GM19467 (cell line): ENCODE results near the gene EML5.
A peak's percentile ranks its signal among the peaks of the same experiment; 100 is the strongest.
"Not testable (repeated sequence)": the region's sequence is repeated elsewhere in the genome, so short reads cannot be mapped to it uniquely, and the experiment has no call there.

Source experiments
- ATAC-seq: cut with Tn5 transposase; IDR thresholded peaks from one replicate; pipeline ENCODE4 v1.9.1; 2021; ENCODE audit warnings: mild to moderate bottlenecking, moderate library complexity; ENCODE audit not compliant: unreplicated experiment

EML5 gene

GRCh38 chr14:88792473-88793258 lies at the start of gene EML5:
Gene EML5, minus strand, starts transcription at chr14:88792953. Its CDS starts 450 bp downstream, at chr14:88792503.
- ATAC-seq: peak; percentile 94

DNA sequence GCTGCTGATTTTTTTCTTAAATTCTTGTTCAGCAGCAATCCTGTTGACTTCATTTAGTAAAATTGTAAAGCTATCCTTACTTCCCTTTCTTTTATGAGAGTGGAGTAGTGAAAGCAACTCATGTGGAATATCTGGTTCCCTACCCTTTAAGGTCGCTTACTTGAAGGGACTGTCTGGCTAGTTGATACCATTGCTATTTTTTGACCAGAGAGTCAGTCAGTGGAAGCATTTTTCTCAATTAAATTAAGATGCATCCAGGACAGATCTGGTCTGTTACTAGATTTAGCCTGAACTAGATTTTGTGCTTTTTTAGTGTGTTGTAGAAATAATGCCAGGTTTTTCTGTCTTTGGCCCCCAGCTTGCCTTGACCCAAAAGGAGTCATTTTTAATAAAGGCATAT lies 49.7 kb upstream of the EML5 start:
- no peak for ATAC-seq

DNA sequence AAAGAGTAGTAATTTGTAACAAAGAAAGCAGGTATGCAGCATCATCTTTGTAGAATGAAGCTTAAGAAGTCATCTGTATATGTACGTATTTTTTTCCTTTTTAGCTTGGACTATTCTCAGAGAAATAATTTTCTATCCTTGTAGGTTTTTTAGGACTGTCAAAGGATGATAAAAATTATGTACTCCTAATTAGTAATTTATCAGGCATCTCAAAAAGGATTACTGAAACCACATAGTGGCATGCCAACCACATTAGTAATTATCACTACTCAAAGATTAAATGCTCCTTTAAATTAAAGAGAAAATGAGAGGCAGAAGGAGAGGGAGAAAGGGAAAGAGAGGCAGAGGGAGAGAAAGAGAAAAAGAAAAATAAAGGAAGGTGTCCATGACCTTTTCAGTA lies 49.0 kb upstream of the EML5 start:
- no peak for ATAC-seq

DNA sequence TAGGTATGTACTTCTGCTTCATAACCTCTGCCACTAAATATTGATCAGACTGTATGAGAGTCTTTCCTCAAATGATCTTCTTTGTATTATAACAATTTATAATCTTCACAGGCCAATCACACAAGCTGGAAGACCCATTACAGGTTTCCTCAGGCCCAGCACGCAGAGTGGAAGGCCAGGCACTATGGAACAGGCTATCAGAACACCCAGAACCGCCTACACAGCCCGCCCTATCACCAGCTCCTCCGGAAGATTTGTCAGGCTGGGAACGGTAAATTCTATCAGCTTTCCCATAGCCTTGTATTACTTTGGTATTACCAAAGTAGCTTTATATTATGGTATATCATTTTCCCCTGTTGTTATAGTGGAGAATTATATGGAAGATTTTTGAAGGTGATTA lies 48.2 kb upstream of the EML5 start:
- no peak for ATAC-seq

- no peak for ATAC-seq
These were observed 45.3 kb upstream of the EML5 start for GRCh38 chr14:88838015-88838414.

DNA sequence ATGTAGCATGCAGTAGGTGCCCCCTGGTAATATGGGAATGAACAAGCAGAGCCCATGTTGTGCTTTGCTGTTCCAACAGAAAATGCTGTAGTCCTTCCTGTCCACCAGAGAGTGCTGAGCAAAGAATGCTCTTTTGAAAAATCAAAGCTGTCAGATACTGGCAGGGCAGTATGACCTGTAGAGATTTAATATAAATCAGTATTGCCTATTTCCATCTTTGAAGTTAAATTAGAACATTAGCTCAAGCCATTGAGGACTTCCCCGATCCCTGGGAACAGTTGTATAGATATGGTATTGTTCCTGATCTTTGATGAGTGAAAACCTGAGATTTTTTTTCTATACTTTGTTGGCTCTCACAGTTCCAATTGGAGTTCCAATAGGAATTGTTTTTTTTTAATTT lies 44.7 kb upstream of the EML5 start:
- ATAC-seq: no peak

GRCh38 chr14:88835661-88836060 lies 42.9 kb upstream of the EML5 start:
- ATAC-seq: no peak

DNA sequence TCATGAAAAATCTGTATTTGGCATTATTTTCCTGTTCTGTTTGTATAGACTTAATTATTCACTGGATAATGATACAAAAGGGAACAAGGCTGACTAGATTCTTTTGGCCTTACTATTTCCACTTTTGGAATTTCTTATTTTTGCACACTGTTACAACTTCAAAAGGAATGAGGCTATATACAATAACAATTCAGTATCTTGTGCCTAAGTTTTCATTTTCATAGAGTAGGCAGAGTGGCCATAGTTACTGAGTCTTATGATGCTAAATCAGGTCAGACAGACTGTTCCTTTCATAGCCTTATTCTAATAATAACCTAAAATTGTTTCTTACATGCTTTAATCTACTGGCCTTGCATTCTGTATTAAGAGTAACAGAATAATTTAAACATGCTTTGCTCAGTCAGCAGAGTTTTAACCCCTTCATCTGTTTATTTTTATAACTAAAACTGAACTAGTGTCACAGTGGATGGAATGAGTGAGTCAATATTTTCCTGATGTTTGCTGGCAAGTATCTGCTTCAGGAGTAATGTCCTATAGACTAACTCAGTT lies 42.2 kb upstream of the EML5 start:
- ATAC-seq: no peak

DNA sequence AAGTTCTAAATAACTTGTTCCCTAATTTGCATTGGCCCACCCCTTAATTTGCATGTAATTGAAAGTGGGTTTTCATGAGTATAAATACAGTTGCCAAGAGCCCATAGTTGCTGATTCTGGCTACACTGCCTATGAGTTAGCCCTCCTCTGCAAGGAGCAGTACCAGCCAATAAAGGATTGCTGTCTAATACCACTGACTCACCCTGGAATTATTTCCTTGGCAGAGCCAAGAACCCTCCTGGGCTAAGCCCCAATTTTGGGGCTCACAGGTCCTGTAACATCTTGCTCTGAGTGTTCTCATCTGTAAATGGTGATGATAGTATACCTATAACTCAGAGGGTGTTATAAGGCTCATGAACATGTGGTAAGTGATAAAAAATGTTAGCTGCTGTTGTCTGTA lies 38.5 kb upstream of the EML5 start:
- no peak for ATAC-seq

- ATAC-seq: no peak
These were observed 37.0 kb upstream of the EML5 start for GRCh38 chr14:88829685-88830302.

DNA sequence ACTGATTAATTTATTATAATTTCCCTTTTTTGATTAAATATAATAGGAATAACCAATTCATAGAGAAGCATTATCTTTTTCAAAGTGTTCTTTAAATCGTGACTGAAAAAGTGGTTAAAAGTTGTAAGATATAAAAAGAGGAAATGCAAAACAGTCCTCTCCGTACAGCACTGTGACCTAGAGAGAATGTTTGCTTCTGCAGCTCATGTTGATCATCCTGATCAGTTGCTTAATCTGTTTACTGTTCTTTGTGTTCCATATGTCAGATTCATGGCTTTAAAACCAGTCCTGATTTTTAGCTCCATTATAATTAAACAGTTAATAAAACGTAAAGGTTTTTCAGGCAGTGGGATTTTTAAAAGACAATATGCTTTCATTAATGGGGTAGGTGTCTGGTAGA lies 36.4 kb upstream of the EML5 start:
- no peak for ATAC-seq

DNA sequence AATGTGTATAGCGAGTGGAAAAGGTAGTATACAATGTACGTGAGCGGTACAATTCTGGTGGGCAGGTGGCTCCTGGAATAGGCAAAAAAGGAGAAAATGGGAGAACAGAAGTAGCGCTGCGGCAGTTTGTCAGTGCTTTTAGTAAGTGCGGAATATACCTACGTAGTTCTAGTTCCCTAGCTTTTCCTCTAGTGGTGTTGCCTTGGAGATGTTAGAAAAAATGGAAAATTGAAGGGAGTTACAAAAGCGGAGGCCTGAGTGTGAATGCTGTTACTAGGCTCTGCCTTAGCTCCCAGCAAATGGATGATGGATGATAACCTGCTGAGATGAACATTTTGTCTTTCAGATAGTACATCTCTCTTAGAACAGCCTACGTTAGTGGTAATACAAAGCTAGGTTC lies 32.8 kb upstream of the EML5 start:
- no peak for ATAC-seq

DNA sequence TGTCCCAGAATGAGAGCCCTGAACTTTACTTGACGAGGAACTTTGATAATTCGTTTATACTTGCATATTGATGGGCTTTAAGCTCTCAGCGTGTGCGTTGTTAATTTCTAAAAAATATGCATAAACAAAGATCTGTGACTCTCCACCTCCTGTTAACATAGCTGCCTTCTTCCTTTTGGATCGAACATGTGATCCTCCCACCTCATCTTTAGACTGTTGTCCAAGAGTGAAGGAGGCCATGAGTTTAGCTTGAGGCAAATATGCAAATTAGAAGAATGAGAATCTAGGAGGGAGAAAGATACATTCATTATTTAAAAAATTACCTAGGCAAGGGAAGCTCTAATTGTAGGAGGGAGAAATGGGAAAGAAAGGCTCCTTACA lies 32.3 kb upstream of the EML5 start:
- ATAC-seq: no peak

DNA sequence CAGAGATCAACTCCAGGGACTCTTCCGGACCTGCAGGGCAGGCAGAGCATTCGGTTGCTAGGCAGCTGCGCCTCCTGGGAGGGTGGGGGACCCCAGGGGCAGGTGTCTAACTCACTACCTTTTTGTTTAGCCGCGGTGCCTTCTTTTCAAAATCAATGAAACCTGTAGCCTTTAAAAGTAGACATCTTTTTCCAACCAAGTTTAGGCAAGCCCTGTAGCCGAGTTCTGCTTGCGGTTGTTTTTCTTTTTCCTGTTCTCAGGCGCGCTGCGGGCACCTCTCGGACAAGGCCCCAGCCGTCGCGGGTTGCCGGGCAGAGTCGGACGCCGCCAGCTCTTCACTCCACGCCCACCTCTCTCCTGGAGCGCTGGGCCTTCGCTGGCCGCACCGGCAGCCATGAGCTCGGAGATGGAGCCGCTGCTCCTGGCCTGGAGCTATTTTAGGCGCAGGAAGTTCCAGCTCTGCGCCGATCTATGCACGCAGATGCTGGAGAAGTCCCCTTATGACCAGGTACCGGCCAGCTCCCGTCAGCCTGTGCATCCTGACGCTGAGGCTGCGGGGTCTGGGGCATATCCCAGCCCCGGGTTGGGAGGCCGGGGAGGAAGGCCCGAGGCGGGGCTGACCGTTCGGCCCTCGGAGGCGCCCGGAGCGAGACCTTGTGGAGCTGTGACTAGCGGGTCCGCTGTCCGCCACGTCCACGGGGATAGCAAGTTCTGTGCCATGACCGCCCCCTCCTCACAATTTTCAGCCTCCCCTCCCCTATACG lies 31.7 kb upstream of the EML5 start, which contains the start of gene TTC8:
Gene TTC8 (plus strand): TSS at position 338 of the 764 bp plus-strand sequence. CDS start 57 bp downstream, at position 395.
- peak; percentile 98 for ATAC-seq

DNA sequence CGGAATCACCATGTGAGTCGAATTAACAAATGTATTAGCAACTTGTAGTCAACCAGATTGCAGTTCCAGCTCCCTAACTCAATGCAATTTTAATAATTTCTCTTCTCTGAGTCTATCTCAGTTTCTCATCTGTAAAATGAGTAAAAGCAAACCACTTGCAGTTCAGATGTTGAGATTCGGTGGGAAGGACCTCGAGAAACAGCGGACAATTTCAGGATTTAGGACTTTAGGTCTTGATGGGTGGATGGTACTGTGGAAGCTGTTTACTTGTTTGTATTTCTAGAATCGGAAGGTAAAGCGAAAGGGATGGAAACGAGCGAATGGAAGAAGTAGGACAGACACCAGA lies 31.2 kb upstream of the EML5 start:
- ATAC-seq: peak; percentile 4

GRCh38 chr14:88821888-88822287 lies 29.1 kb upstream of the EML5 start:
- no peak for ATAC-seq

- ATAC-seq: no peak
These were observed 28.6 kb upstream of the EML5 start for GRCh38 chr14:88821378-88821777.

DNA sequence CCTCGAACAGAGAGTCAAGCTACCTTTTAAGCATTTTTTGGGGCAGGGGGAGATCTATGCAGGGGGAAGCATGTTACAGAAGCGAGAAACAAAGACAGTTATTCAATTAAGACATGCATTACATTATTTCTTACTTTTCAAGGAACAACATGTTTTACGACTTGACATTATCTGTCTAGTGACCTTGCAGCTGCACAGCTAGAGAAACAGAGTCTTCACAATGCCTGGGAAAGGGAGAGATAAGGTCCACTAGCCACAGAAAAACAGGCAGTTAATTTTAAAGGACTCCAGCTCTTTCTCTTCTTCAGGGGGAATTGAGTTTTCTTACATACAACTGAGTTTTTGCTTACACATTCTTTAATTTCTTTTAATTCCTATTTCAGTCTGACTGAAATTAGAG lies 26.9 kb upstream of the EML5 start:
- not testable (repeated sequence) for ATAC-seq

GRCh38 chr14:88818018-88818417 lies 25.3 kb upstream of the EML5 start:
- ATAC-seq: no peak

DNA sequence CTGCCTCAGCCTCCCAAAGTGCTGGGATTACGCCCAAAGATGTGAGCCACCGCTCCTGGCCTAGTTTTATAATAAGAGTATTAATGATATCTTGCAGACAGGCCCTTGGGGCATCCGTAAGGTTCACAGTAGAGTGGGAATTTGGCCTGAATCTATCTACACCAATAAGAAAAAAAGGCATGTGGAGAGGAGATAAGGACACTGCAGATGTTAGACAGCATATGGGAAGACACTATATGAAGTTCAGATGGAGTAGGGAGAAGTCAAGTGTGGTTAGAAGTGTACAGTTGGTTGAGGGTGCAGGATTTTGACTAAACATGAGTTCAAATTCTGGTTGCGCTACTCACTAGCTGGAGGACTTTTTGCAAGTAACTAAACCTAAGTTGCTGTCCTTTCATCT lies 23.2 kb upstream of the EML5 start:
- no peak for ATAC-seq

GRCh38 chr14:88808359-88808758 lies 15.6 kb upstream of the EML5 start:
- no peak for ATAC-seq

DNA sequence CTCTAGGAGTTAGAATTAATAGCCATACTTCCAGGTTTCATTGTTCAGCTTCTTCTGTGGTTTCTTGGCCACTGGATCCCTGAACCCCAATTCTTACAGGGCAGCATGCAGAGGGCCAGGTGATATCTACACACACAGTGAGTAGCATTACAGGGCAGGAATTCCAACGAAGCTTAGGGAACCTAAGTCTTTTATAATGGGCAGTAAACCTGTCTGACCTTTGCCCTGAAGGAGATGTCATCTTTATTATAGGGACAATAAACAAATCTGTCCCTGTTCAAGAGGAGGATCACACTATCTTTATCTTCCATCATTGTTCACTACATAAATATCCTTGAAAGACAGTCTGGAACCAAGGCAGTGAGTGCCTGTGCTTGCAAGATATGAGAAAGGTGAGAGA lies 11.7 kb upstream of the EML5 start:
- no peak for ATAC-seq
